GM21423 (cell line): Measurements from ENCODE around the gene ZNF780B.

ENCODE experiments used
- ATAC-seq: cut with Tn5 transposase; IDR thresholded peaks from one replicate; pipeline ENCODE4 v1.9.1; 2021; ENCODE audit warnings: mild to moderate bottlenecking, moderate library complexity; ENCODE audit not compliant: unreplicated experiment

Gene ZNF780B

DNA sequence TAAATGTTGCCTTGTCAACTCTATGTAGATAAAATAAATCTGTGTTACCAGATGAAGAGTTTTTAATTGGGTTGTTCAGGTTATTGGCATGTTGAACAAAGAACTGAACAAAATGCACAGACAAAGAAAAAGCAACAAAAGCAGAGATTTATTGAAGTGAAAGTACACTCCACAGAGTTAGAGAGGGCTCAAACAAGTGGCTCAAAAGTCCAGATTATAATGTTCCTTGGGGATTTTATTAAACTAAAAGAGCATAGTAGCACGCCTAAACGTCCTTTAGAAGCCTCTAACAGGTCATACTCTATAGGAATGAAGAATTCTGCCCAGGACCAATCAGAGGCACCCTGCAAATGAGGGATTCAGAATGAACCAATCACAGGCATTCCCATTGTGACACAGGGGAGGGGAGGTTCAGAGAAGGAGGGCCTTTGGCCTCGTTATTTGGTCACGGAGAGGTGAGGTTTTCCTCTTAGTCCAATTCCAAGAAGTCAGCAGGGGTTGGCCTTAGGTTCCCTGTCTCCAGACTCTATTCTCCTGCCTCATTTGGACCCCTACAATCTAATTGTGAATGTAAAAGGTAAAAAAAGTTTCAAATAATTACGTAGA is 72.2 kb downstream of the ZNF780B start:
- no peak for ATAC-seq

DNA sequence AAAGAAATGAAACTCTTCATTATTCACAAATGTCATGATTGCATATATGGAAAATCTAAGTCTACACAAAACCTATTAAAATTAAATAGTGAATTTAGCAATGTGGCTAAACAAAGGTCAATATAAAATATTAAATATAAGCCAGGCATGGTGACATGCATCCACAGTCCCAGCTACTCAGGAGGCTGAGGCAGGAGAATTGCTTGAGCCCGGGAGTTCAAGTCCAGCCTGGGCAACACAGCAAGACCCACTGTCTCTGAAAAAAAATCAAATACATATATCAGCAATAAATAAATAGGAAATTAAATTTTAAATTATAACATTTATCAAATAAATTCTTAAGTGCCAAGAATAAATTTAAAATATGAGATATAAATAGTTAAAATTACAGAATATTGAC is 73.1 kb downstream of the ZNF780B start:
- no peak for ATAC-seq
